AG04450 (cell line): ENCODE measurements around the gene ZRSR2. TPM values are rescaled to one million over a fixed set of nuclear protein-coding genes. Genes with fewer than 3 reads are reported as not detected.

Source experiments
- CTCF ChIA-PET: fragments of 300-600, 350-600 bp; formaldehyde crosslinking; extraction: SDS; loops from one replicate; lab custom pipeline; 2022; ENCODE audit warnings: antibody characterized with exemption, inconsistent platforms; lab: Charles Lee
- POLR2A ChIA-PET: fragments of 350-600 bp; formaldehyde crosslinking; extraction: SDS; loops from one replicate; lab custom pipeline; 2021; ENCODE audit warnings: antibody characterized with exemption, inconsistent platforms; lab: Yijun Ruan, JAX
- DNase-seq: peaks from one replicate; pipeline ENCODE4 v3.0.0-alpha.2; 2011; ENCODE audit warnings: low read depth, low spot score
- H3K27ac ChIP-seq: one replicate; pipeline ENCODE4 v1.5.1; 2012; ENCODE audit warnings: low read depth, low read length, control low read depth
- H3K27me3 ChIP-seq: one replicate; pipeline ENCODE4 v1.6.0; 2012; ENCODE audit warnings: low read length; ENCODE audit not compliant: control insufficient read depth, insufficient read depth
- H3K4me3 ChIP-seq: 2 replicates; pipeline ENCODE4 v1.5.1; 2011; ENCODE audit warnings: mild to moderate bottlenecking, low read depth, low read length, control low read depth
- H3K9me3 ChIP-seq: 2 replicates; pipeline ENCODE4 v1.5.1; 2012; ENCODE audit warnings: low read length; ENCODE audit not compliant: control insufficient read depth, insufficient read depth
- CTCF ChIP-seq: IDR thresholded peaks from 2 replicates; pipeline ENCODE4 v1.5.1; 2011; ENCODE audit warnings: low read depth, low read length, control low read depth, inconsistent platforms
- polyA plus RNA-seq: library from polyadenylated mRNA; depleted of rRNA; stranded (reverse); fragments of >200 nt; gene quantifications from 2 replicates; pipeline ENCODE4 v1.2.3, GENCODE V29; 2011

The ZRSR2 gene
- polyA plus RNA-seq, 1 experiment = 7.7 TPM

GRCh38 chrX:15838017-15838416, 47.7 kb downstream of the ZRSR2 start:
- CTCF ChIA-PET = no interaction called here

GRCh38 chrX:15841853-15842516, 51.7 kb downstream of the ZRSR2 start:
- TF ChIP-seq CTCF = no peak
- ChIA-PET CTCF (no interaction called here), POLR2A (no interaction called here)
- no peak overlapping the region for H3K4me3 ChIP-seq
- no peaks in the 10 kb centered on the region for H3K9me3 ChIP-seq
- H3K27me3 ChIP-seq = no peaks in the 10 kb centered on the region
- no peak for DNase-seq
- no peak overlapping the region for H3K27ac ChIP-seq

More at GRCh38 chrX:15838017-15838416, 47.7 kb downstream of the ZRSR2 start:
- TF ChIP-seq CTCF = 0 out of 2 replicates have a peak, but pooled peaks have one; percentile 11
- Histone ChIP-seq H3K27me3 (no peaks in the 10 kb centered on the region), H3K4me3 (no peak overlapping the region), H3K9me3 (no peaks in the 10 kb centered on the region), H3K27ac (no peak overlapping the region)
- DNase-seq = no peak
- POLR2A ChIA-PET = no interaction called here

- POLR2A ChIA-PET = no interaction called here
Observed at GRCh38 chrX:15843960-15844359, 53.7 kb downstream of the ZRSR2 start.

GRCh38 chrX:15848576-15848975, 58.3 kb downstream of the ZRSR2 start:
- DNase-seq = no peak
- H3K4me3 ChIP-seq = no peak overlapping the region
- no peak for TF ChIP-seq CTCF
- no peaks in the 10 kb centered on the region for H3K27me3 ChIP-seq
- POLR2A ChIA-PET = no interaction called here
- no peaks in the 10 kb centered on the region for H3K9me3 ChIP-seq
- H3K27ac ChIP-seq = no peak overlapping the region
- CTCF ChIA-PET = interaction anchor here (1.3 to 2.0 kb wide), 3 partner anchors 12 to 597 kb away, joined by 4 to 5 read pairs (median 4); partner anchors contain the start of gene GRPR

More at GRCh38 chrX:15843960-15844359, 53.7 kb downstream of the ZRSR2 start:
- no peak for DNase-seq
- Histone ChIP-seq H3K4me3 (no peak overlapping the region), H3K27me3 (no peaks in the 10 kb centered on the region), H3K27ac (no peak overlapping the region), H3K9me3 (no peaks in the 10 kb centered on the region)
- TF ChIP-seq CTCF = no peak
- CTCF ChIA-PET = no interaction called here

- ChIA-PET POLR2A (no interaction called here), CTCF (interaction anchor here (0.6 to 2.0 kb wide), 7 partner anchors 10 to 846 kb away, joined by 3 to 5 read pairs (median 4); partner anchors contain the start of gene GRPR)
- Histone ChIP-seq H3K4me3 (no peak overlapping the region), H3K27ac (no peak overlapping the region), H3K27me3 (no peaks in the 10 kb centered on the region), H3K9me3 (no peaks in the 10 kb centered on the region)
- peak; percentile 39 for TF ChIP-seq CTCF
- no peak for DNase-seq
Observed at GRCh38 chrX:15849555-15849954, 59.3 kb downstream of the ZRSR2 start.
